GF-D8 (cell line): ENCODE data around the gene ARL8A.
"Not testable (repeated sequence)": the region's sequence is repeated elsewhere in the genome, so short reads cannot be mapped to it uniquely, and the experiment has no call there.

Experiments used
- DNase-seq: peaks from one replicate; lab custom pipeline; 2025; lab: John Stamatoyannopoulos, UW

The ARL8A gene

DNA sequence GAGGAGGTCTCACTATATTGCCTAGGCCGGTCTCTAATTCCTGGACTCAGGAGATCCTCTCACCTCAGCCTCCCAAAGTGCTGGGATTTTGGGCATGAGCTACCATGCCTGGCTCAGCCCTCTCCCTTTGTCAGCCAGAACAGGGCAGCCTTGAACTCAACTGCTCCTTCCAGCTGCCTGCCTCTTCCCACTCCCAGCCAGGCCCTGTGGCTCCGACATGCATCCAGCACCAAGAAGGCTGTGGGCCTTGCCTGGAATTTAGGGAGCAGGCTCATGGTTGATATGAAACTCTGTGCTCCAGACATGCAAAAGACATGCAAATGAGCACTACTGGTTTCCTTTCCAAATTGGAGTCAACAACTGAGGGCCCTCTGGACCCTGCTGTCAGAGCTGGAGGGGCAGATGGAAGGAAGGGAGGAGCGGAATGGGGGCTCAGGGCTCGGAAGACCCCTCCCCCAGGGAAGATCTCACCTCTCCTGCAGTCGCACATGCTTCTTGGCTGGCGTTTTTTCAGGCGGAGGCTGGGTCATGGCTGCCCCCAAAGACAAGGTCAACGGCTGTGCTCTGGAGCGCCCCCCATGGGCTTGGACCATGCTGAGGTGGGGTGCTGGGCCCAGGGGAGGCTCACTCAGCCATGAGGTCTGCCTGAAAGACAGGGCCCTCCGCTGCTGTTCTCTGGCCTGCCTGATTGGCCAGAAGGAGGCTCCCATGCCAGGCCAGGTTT is 14.4 kb upstream of the ARL8A start:
- DNase-seq = no peak

DNA sequence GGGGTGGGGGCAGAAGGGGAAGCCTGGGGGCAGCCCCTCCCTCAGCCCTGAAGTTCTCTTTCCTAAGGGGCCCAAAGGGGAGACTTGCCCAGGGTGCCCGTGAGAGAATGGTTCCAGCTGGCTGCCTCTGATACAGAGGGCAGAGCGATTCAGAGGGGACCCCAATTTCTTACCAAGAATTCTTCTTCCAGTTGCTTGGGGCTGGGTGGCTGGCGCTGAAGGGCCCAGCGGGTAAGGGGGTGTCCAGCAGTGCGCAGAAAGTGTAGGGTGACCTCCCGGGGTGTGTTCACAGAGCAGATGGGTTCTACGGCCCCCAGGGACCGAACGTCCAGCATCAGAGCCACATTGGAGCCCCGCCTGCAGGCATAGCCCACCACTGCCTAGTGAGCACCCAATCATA is 13.4 kb upstream of the ARL8A start:
- no peak for DNase-seq

DNA sequence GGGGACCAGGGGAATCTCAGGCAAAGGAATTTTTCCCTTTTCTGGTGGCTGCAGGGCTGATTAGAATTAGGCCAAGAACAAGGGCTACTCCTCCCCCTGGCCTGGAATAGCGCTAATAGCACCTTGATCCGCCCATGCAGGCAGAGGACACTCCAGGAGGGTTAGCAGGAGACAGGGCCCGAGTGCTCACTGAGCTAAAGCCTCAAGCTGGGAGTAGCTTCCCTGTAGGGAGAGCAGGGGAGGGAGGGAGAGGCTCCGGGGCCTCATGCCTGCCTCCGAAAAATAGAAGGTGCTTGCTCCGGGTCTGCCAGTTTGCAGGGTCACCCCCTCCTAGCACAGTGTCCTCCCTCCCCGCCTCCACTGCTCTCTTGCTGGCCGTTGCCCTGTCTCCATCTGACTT is 12.1 kb upstream of the ARL8A start:
- DNase-seq = no peak

DNA sequence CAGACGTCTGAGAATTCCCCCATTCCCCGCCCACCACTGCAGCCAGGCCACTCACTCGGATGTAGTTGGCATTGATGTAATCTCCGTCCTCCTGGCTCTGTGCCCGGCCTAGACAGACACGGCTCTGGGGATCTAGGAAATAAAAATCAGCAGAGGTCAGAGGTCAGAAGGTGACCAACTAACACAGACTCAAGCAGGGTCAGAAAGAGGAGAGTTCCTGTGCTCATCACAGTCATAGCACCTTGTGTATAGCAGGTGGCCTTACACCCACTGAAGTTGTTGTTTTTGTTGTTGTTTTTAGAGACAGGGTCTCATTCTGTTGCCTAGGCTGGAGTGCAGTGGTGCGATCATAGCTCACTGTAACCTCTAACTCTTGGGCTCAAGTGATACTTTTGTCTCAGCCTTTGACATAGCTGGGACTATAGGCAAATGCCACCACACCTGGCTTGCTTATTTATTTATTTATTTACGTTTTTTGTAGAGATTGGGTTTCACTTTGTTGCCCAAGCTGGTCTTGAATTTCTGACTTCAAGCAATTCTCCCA is 11.0 kb upstream of the ARL8A start:
- DNase-seq = peak; percentile 43

DNA sequence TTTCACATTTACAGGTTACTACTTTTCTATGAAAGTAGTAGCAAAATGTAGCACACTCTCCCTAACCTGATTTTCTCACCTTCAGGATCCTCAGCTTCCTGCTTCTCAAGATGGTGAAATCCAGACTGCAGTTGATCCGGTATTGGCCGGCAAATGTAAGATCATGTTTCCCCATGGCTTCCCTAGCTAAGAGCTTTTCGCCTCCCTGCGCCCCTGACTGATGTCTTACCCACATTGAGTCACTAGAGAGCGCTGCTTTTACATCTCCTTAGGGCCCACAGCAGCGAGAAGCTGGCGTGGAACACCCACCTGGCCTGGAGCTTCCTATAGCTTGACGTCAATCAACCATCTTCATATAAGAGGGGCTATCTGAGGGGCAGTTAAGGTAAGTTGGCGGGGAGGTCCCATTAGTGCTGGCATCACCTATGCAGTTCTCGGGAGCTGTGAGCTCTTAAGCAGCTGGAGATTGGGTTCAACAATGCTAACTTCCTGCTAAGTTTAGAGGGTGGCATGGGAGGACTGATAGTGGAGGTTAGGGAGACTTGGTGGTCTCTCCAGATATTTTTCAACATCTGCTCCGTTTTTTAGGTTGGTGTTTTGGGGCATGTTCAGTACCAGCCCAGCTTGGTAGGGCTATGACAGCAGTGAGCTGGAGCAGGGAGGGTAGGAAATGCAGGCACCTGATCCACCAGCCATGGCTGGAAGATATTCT is 10.4 kb upstream of the ARL8A start:
- DNase-seq = no peak

DNA sequence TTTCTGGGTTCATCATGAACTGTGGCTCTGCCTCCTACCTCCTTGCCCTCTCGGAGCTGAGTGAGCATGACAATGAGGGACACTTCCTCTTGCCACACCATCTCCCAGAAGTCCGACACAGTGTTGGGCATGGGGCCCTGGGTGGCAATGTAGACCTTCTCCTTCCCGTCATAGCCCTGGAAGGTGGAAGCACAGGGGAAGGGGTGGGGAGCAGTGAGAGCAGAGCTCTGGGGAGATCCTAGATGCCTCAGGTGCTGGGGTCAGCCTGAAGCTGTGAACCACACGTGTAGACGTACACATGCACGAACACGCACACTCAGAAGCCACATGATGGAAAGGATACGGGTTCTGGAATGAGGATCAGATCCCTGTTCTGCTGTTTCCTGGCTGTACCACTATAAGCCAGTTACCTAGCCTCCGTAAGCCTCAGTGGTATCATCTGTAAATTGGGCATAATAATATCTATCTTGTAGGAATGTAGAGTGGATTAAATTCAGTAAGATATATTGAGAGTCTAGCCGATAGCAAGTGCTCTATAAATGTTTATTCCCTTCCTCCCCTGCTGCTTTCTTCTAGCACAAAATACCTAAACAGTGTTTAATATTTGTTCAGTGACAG is 9.7 kb upstream of the ARL8A start:
- no peak for DNase-seq

DNA sequence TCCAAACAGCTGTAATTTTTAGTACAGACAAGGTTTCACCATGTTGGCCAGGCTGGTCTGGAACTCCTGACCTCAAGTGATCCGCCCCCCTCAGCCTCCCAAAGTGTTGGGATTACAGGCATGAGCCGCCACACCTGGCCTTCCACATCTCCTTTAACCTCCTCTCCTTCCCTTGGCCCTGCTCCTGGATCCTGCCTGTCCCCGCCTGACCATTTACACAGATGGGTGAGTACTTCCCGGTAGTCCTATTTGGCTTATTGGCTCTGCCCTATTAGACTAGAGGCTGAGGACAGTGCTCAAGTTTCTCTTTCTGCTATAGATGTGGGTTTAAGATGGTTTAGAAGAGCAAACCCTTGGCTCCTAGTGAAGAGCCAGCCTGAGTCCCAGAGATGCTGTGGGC is 8.7 kb upstream of the ARL8A start:
- no peak for DNase-seq

DNA sequence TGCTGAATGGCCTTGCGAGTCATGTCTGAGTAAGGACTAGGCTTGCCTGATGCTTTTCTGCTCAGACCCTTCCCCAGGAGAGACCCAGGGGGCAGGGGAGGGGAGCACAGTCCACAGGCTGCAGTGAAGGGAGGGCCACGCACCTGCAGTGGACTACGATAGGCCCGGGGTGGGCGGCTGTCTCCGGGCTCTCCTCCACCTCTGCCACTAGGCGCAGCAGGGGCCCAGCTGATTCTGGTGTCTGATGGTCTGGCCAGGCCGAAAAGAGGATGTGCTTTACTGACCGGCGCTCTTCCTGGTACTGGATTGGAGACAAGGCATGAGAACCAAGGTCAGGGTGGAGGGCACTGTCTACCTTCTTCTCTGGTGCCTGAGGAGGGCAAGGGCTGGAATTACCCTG is 7.9 kb upstream of the ARL8A start:
- no peak for DNase-seq

DNA sequence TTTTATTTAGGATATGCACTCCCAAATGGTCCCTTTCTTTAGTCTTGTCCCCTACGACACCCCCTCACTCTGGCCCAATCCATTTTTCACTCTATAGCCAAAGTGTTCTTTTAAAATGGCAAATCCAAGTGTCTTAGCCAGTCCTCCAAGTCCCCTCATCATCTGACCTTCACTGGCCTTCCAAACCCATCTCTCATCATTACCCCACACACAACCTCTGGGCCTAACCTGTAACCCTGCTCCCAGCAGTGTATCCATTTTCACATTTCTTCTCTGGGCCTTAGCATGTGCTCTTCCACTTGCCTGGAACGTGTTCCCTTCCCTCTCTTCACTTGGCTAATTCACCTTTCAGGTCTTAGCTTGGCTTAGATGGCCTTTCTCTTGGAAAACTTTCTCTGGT is 6.5 kb upstream of the ARL8A start:
- no peak for DNase-seq

DNA sequence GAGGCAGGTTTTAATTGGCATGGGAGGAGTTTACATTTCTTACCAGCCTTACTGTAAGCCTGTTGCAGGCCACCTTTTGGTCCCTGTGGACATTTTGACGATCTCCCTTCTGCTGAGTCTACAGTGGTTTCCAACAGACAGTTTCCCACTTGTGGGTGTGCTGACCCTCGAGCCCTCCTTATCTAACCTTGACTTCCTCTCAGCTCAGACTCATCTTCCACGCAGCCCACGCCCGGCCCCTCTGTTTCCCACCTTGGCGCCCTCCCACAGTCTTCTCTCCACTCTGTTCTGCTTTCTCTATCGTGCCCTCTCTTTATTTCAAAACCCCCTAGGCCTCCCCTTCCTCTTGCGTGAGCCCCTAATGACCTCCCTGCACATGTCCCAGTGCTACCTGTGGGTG is 6.1 kb upstream of the ARL8A start:
- no peak for DNase-seq

DNA sequence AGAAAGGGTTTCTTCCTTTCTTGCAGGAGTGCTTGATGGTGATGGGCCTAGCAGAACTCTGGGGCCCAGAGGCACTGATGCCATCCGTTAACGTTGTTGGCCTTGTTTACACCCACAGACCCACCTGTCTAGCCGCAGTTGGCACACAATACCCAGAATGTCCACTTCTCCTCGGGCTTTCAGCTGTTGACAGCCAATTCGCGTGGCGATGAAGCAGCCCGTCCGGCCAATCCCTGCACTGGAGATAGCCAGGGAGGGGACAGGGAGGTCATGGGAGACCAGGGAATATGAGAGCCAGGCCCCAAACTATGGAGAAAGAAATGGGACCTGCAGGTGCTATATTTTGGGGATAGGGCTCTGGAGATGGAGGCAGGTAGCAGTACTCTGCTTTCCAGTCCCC is 5.7 kb upstream of the ARL8A start:
- no peak for DNase-seq

DNA sequence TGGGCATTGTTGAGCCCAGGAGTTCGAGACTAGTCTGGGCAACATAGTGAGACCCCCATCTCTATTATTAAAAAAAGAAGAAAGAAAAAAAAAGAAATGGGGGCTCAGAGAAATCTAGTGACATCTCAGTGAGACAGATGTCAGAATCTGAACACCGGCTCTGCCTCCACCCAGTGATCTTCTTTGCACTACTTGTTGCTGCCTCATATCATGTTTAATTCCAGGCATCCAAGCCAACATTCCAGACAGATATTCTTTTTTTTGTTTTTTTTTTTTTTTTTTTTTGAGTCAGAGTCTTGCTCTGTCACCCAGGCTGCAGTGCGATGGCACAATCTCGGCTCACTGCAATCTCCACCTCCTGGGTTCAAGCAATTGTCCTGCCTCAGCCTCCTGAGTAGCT is 5.0 kb upstream of the ARL8A start:
- DNase-seq = no peak

DNA sequence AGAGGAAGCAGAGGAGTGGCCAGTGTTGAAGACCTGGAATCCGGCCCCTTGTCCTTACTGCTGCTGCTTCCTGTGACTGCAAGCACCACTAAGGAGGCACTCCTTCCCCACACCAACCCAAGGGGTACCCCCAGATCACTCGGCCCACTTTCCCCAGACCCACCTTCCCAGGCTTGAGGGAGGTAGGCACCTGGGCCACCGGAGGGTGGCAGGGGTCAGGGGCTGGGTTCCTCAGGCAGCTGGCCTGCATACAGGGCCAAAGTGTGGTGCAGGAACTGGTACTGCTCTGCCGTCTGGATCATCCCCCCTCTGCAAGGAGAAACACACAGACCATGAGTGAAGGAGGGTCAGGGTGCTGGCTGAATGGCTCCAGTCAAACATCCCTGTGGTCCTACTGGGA is 3.9 kb upstream of the ARL8A start:
- no peak for DNase-seq

DNA sequence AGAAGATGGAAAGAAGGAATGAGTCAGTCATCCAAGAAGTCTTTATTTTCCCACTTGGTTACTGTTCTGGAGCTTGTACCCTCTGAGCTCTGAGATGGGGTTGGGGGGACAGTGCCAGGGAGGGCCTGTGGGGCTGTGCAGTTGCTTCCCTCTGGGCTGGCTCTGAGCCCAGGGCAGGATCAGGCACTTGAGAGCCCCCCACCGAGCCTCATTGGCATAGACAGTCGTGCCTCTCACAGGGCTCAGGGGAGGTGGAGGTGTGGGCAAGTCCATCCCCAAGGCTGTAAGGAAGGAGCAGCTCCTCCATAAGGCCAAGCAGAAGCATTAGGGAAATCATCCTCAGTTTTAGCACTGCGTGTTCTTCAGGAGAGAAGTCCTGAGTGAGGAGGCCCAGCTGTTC is 2.5 kb upstream of the ARL8A start:
- no peak for DNase-seq

DNA sequence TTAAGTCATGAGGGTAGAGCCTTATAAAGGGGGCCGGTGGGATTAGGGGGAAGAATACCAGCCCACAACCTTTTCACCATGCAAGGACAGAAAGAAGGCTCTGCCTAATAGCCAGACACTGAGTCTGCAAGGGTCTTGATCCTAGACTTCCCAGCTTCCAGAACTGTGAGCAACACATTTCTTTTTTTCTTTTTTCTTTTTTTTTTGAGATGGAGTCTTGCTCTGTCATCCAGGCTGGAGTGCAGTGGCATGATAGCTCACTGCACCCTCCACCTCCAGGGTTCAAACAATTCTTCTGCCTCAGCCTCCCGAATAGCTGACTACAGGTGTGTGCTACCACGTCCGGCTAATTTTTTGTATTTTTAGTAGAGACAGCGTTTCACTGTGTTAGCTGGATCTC is 1.7 kb upstream of the ARL8A start:
- DNase-seq = no peak

DNA sequence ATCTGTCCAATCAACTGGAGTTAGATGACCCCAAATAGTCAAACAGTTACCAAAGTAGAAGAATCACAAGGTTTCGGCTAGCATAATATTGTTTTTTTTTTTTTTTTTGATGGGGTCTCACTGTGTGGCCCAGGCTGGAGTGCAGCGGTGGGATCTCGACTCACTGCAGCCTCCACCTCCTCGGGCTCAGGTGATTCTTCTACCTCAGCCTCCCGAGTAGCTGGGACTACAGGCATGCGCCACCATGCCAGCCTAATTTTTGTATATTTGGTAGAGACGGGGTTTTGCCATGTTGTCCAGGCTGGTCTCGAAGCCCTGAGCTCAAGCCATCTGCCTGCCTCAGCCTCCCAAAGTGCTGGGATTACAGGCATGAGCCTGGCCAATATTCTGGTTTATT is 1.2 kb upstream of the ARL8A start:
- DNase-seq = not testable (repeated sequence)

DNA sequence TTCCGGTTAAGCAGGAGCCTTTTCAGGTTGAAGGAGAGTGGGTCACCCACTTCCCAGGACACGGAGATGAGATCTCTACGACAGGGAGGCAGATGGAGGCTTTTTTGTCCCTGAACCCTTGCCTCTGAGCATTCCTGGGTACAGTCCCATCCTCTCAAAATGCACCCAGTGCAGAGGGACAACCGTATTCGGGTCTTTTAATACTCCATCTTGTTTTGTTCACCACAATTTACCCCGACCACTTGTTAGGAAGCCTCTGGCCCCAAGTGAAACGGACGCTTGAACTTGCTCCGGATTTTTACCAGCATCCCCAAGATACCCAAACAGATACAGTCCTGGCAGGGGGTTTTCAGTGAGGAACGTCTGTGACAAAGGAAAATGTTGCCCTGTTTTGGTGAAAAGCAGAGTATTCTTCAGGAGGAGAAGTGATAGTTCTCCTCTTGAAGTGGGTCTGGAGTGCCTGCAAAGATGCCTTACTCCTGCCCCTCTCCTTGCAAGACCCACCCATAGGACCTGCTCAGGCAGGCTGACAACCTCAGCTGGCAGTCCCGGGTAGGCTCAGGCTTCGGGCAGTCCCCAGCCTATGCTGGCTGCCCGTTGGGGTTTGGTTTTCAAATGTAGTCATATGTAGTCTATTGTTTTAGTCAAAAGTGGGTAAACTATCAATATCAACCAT is 669 bp upstream of the ARL8A start:
- no peak for DNase-seq

DNA sequence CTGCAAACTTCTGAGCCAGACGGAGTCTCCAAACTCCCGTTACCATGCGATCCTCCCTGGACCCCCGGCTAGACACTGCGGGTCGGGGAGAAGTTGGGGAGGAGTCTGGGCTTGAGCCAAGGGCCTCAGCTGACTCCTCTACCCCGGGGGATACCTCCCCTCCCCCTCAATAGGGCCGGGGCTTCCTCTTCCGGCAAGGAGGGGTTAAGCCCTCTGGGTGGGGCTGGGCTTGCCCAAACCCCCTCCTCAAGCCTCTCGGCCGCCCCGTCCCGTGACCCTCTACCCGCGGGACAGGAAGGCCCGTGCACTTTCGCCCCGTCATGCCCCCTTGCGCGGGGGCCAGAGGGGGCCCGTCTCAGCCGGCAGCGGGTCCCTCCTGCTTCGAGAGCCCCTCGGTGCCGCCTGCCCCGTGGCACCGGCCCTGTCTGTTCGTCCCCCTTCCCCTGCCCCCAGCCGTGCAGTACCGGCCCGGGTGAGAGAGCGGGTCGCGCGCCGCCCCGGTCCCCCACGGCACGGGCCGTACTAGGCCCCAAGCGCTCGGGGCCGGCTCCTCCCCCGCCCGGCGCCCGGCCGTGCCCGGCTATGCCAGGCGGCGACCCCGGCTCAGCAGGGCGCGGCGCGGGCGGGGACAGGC is 652 bp downstream of the ARL8A start:
- no peak for DNase-seq

DNA sequence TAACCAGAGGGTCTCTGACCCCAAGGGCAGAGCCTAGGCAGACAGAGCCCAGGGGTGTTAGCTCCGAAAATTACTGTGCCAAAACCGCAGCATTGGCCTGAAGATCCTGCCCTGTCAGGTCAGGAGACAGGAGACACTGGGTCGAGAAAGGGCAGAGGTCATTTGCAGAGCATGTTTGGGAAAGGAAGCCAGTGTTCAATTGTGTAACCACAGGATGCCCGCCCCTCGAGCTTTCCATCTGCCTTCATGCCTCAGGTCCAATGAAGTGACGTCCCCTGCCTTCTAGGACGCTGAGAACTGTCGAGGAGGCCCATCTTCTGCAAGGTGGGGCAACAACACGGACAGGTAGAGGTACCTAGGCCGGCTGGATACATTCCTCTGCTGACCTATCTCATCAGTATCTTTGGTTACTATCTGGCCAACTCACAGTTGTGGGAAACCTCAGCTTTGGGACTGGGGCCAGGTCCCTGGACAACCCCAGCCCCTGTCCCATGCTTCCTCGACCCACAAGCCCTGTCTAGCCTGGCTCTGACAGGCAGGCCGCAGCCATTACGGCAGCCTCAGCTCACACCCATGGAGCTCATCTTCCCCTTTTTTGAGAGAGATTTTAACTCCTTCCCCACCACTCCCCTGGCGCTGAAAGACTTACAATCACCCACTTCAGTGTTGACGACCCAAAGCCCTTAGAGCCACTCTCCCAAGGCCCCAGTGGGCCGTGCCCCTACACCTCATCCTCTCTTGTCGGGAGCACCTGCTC is 1.3 kb downstream of the ARL8A start:
- DNase-seq = peak; percentile 64

DNA sequence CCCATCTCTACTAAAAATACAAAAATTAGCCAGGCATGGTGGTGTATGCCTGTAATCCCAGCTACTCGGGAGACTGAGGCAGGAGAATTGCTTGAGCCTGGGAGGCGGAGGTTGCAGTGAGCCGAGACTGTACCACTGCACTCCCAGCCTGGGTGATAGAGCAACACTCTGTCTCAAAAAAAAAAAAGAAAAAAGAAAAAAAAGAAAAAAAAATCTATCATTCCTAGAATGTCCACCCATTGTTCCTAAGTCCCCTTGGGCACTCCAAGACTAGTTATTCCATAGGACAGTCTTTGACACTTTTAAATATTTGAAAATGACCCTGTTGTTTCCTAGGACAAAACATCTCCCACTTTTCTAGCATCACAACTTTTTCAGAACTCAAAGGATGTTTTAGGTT is 3.1 kb downstream of the ARL8A start:
- DNase-seq = not testable (repeated sequence)

DNA sequence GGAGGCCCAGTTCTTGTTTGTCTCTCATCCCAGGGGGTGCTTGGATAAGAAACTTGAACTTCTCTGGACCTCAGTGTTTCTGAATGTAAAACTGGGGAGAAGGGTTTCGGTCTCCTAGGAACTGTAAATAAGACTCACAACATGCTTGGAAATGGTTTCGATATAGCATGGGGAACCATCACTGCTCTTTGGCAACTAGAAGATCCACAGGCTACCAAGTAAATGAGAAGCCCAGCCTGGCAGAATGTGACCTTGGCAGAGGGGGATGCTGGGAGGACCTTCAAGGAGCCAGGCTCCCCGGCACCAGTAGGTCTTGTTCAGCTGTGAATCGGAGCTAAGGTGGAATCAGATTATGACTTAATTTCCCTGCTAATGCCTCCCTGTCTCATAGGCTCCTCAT is 3.7 kb downstream of the ARL8A start:
- no peak for DNase-seq
